Stomach (tissue), 4 donors: Measurements from ENCODE around the gene MAN1A1.

Experiments
- CTCF ChIP-seq, 7 experiments: fragments of 450-650 bp in 4 of 7; fragments of 200-600 bp in 3 of 7; sonication (generic) in 3 of 7; IDR thresholded peaks; one replicate each; pipeline ENCODE4 v1.5.1; 2016 to 2019; ENCODE audit warnings: antibody characterized with exemption in 7 of 7, control low read depth in 2 of 7, mild to moderate bottlenecking in 1 of 7
- POLR2A ChIP-seq, 4 donors: fragments of 450-650 bp; IDR thresholded peaks; one replicate each; pipeline ENCODE4 v1.6.1; 2016; ENCODE audit warnings: antibody characterized with exemption in 4 of 4, control low read depth in 2 of 4, mild to moderate bottlenecking in 1 of 4, moderate library complexity in 1 of 4
- POLR2AphosphoS5 ChIP-seq, 3 donors: sonication (generic); formaldehyde crosslinking; IDR thresholded peaks; one replicate each; pipeline ENCODE4 v1.6.1; 2016; ENCODE audit warnings: antibody characterized with exemption in 3 of 3

DNA sequence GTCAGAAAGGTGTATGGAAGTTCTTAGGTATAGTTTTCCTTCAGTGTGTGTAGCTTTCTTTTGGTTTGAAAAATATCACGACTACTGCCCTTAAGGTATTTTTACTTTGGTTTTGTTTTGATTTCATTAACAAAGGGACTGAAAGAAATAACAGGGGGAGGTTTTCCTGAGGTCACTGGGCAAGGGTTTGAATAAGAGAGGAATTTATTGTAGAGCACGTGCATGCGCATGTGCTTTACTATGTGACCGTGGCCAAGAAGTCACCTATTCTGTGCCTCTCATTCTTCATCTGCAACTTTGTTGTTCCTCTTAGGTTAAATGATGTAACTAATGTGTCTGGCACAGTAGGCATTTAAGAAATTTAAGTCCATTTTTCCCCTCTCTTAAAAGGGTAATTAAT lies 4.1 kb upstream of the MAN1A1 start:
- no peak for TF ChIP-seq CTCF (IDR thresholded peaks at IDR 0.05)
- TF ChIP-seq POLR2AphosphoS5 (IDR thresholded peaks at IDR 0.05): no peak
- no peak for TF ChIP-seq POLR2A (IDR thresholded peaks at IDR 0.05)
